HepG2 (cell line): Measurements from ENCODE around the gene CD81. TPM values are rescaled to one million over a fixed set of nuclear protein-coding genes. Genes with fewer than 3 reads are reported as not detected.

Experiments used
- AGO1 ChIP-seq: fragments of 200-400 bp; formaldehyde crosslinking; IDR thresholded peaks from 2 replicates; pipeline ENCODE4 v1.6.1; 2017; ENCODE audit warnings: mild to moderate bottlenecking, low read depth, low read length, moderate library complexity; ENCODE audit not compliant: poor library complexity, severe bottlenecking
- DBP ChIP-seq: sonication (generic); formaldehyde crosslinking; IDR thresholded peaks from 2 replicates; pipeline ENCODE4 v1.4.0; 2020; ENCODE audit warnings: missing genetic modification reagents; ENCODE audit errors: not compliant biosample characterization
- E2F5 ChIP-seq: sonication (generic); formaldehyde crosslinking; conservative IDR thresholded peaks from 2 replicates; pipeline ENCODE4 v1.4.0; 2020; ENCODE audit warnings: missing genetic modification reagents
- GATA4 ChIP-seq: sonication (generic); IDR thresholded peaks from 2 replicates; pipeline ENCODE4 v1.6.1; 2016; ENCODE audit warnings: antibody characterized with exemption, low read depth, borderline replicate concordance
- PREB ChIP-seq: sonication (generic); formaldehyde crosslinking; IDR thresholded peaks from 2 replicates; pipeline ENCODE4 v1.4.0; 2020; ENCODE audit warnings: missing genetic modification reagents
- RELA ChIP-seq: sonication (generic); formaldehyde crosslinking; IDR thresholded peaks from 2 replicates; pipeline ENCODE4 v1.4.0; 2020; ENCODE audit warnings: missing genetic modification reagents
- SALL1 ChIP-seq: sonication (generic); formaldehyde crosslinking; IDR thresholded peaks from 2 replicates; pipeline ENCODE4 v1.8.0; 2022; ENCODE audit warnings: mild to moderate bottlenecking, missing genetic modification reagents
- SAP130 ChIP-seq: IDR thresholded peaks from 2 replicates; pipeline ENCODE4 v1.6.1; 2016; ENCODE audit warnings: low read depth
- SETDB1 ChIP-seq: sonication (generic); formaldehyde crosslinking; IDR thresholded peaks from 2 replicates; pipeline ENCODE4 v1.5.1; 2020; ENCODE audit warnings: missing genetic modification reagents, mild to moderate bottlenecking, borderline replicate concordance
- THRA ChIP-seq: sonication (generic); formaldehyde crosslinking; IDR thresholded peaks from 2 replicates; pipeline ENCODE4 v1.4.0; 2020; ENCODE audit warnings: missing genetic modification reagents, borderline replicate concordance
- TRIM22 ChIP-seq: fragments of 450-650 bp; IDR thresholded peaks from 2 replicates; pipeline ENCODE4 v1.6.1; 2017
- ZMYM2 ChIP-seq: sonication (generic); formaldehyde crosslinking; IDR thresholded peaks from 2 replicates; pipeline ENCODE4 v1.8.0; 2022; ENCODE audit warnings: mild to moderate bottlenecking, missing genetic modification reagents
- ZNF232 ChIP-seq: sonication (generic); formaldehyde crosslinking; IDR thresholded peaks from 2 replicates; pipeline ENCODE4 v1.4.0; 2020; ENCODE audit warnings: missing genetic modification reagents, borderline replicate concordance
- ZNF333 ChIP-seq: sonication (generic); formaldehyde crosslinking; IDR thresholded peaks from 2 replicates; pipeline ENCODE4 v1.4.0; 2020; ENCODE audit warnings: mild to moderate bottlenecking, missing genetic modification reagents, borderline replicate concordance
- ZNF605 ChIP-seq: sonication (generic); formaldehyde crosslinking; IDR thresholded peaks from 2 replicates; pipeline ENCODE4 v1.8.0; 2022; ENCODE audit warnings: mild to moderate bottlenecking, missing genetic modification reagents
- ZNF609 ChIP-seq: sonication (generic); formaldehyde crosslinking; IDR thresholded peaks from 2 replicates; pipeline ENCODE4 v1.4.0; 2020; ENCODE audit warnings: mild to moderate bottlenecking, missing genetic modification reagents, borderline replicate concordance
- ZNF878 ChIP-seq: sonication (generic); formaldehyde crosslinking; IDR thresholded peaks from 2 replicates; pipeline ENCODE4 v1.8.1; 2023; ENCODE audit warnings: mild to moderate bottlenecking, missing genetic modification reagents, moderate library complexity
- polyA plus RNA-seq, 8 experiments: library from polyadenylated mRNA; depleted of rRNA in 3 of 8; stranded (reverse) in 7 of 8; unstranded in 1 of 8; fragments of >200 nt; fragmentation: Illumina TruSeq in 4 of 8; extraction: Trizol in 4 of 8; gene quantifications; 2 replicates each; pipeline versions ENCODE4 v1.2.1 to v1.2.3, GENCODE V29; 2011 to 2016; ENCODE audit warnings: low read depth in 4 of 8, missing spikeins in 1 of 8, mixed read lengths in 1 of 8; ENCODE audit not compliant: insufficient read depth in 1 of 8
- total RNA-seq, 5 experiments: library from RNA; depleted of rRNA; stranded (reverse); fragments of >200 nt; fragmentation: Illumina TruSeq; extraction: Trizol; gene quantifications; 2 replicates each; pipeline ENCODE4 v1.2.3, GENCODE V29; 2016; ENCODE audit warnings: low read depth in 1 of 5

Gene CD81
- total and polyA plus RNA-seq, 2 of the 13 experiments (the other 11 are each of a cell fraction or from before 2014, with no cell fraction given), result not detected

DNA sequence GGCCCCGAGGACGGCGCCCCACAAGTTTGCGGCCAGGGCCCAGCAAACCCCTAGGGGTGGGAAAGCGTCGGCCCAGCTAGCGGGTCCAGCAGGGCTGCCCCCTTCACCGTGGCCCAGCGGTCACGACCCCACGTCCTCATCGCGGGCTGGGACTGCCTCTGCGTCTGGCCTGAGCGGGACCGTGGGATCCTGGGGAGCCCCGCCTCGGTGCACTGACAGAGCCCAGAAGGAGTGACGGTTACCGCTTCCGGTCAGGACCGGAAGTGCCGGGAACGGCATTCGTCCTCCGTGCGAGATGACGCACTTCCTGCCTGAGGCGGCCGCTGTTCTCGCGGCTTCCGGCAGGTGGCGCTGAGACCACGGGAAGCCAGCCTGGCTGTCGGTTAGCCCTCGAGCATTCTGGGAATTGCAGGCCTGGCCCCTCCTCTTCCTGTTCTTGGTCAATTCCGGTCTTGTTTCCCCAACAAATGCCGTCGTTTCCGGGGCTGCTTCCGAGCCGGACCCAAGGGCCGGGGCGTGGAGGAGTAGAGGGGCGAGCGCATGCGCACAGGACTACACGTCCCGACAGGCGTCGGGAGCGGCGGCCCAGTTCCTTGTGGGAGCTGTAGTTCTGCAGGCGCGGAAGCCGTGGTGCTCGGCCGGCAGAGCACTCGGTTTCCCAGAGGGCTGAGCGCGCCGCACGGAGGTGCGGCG, 23.1 kb downstream of the CD81 start, which contains the start of gene TSSC4 (continued):
- peak; percentile 21; the same call in 1 of the 2 replicates for TF ChIP-seq ZNF609
- TF ChIP-seq GATA4, result 0 out of 2 replicates have a peak, but pooled peaks have one; percentile 18
- TF ChIP-seq E2F5, result no peak
- TF ChIP-seq RELA (CRISPR knock-in tag), result peak; percentile 23; the same call in 1 of the 2 replicates
- no peak for TF ChIP-seq ZNF878 (CRISPR knock-in tag)
- 0 out of 2 replicates have a peak, but pooled peaks have one; percentile 50 for TF ChIP-seq ZNF333 (CRISPR knock-in tag)
- TF ChIP-seq ZNF232, result peak; percentile 74; the same call in 1 of the 2 replicates
- no peak for TF ChIP-seq AGO1
- peak; percentile 89 for TF ChIP-seq SALL1
- TF ChIP-seq DBP (CRISPR knock-in tag), result no peak
- TF ChIP-seq THRA (CRISPR knock-in tag), result peak; percentile 52; the same call in 1 of the 2 replicates
- TF ChIP-seq TRIM22, result no peak
- peak; percentile 87 for TF ChIP-seq SAP130
- TF ChIP-seq ZNF605 (CRISPR knock-in tag), result peak; percentile 88
- TF ChIP-seq PREB (CRISPR knock-in tag), result no peak; the same call in 1 of the 2 replicates
- peak; percentile 79; the same call in 1 of the 2 replicates for TF ChIP-seq ZMYM2 (CRISPR knock-in tag)
- TF ChIP-seq SETDB1, result no peak
